DND-41 (cell line): Measurements from ENCODE around the gene STOML1.

ENCODE experiments used
- ATAC-seq: fragments of 200-7000 bp; cut with Tn5 transposase; 3 replicates; pipeline ENCODE4 v1.9.1; 2021; ENCODE audit warnings: low read depth; ENCODE audit not compliant: insufficient read depth
- DNase-seq: peaks from one replicate; pipeline ENCODE4 v3.0.0-alpha.2; 2020
- H2AFZ ChIP-seq: 2 replicates; pipeline ENCODE4 v1.6.0; 2012; ENCODE audit warnings: low read depth, low read length
- H3K27ac ChIP-seq: 2 replicates; pipeline ENCODE4 v1.5.1; 2012; ENCODE audit warnings: low read length, inconsistent platforms
- H3K27me3 ChIP-seq: fragments of 200-600 bp; sonication (generic); 2 replicates; pipeline ENCODE4 v1.6.0; 2012; ENCODE audit warnings: low read length, mild to moderate bottlenecking, inconsistent platforms; ENCODE audit not compliant: insufficient read depth, poor library complexity
- H3K36me3 ChIP-seq: 2 replicates; pipeline ENCODE4 v1.5.1; 2012; ENCODE audit warnings: low read length, inconsistent platforms; ENCODE audit not compliant: insufficient read depth
- H3K4me1 ChIP-seq: 2 replicates; pipeline ENCODE4 v1.5.1; 2012; ENCODE audit warnings: mild to moderate bottlenecking, low read length; ENCODE audit not compliant: insufficient read depth
- H3K4me2 ChIP-seq: 2 replicates; pipeline ENCODE4 v1.6.0; 2012; ENCODE audit warnings: mild to moderate bottlenecking, moderate library complexity, low read length, inconsistent platforms; ENCODE audit not compliant: insufficient read depth
- H3K4me3 ChIP-seq, 2 experiments: fragments of 200-600 bp in 1 of 2; shearing (Covaris generic) in 1 of 2; 2 replicates each; pipeline ENCODE4 v1.5.1; 2012 to 2016; ENCODE audit warnings: inconsistent platforms in 2 of 2, low read length in 2 of 2, mild to moderate bottlenecking in 2 of 2, low read depth in 1 of 2, moderate library complexity in 1 of 2
- H3K79me2 ChIP-seq: 2 replicates; pipeline ENCODE4 v1.6.0; 2012; ENCODE audit warnings: low read length, inconsistent platforms; ENCODE audit not compliant: insufficient read depth
- H3K9ac ChIP-seq: 2 replicates; pipeline ENCODE4 v1.6.0; 2012; ENCODE audit warnings: low read depth, mild to moderate bottlenecking, inconsistent platforms, low read length, moderate library complexity
- H3K9me3 ChIP-seq: 2 replicates; pipeline ENCODE4 v1.5.1; 2012; ENCODE audit warnings: low read length, moderate library complexity, mild to moderate bottlenecking, inconsistent platforms; ENCODE audit not compliant: insufficient read depth, severe bottlenecking
- H4K20me1 ChIP-seq: 2 replicates; pipeline ENCODE4 v1.6.0; 2012; ENCODE audit warnings: low read length; ENCODE audit not compliant: insufficient read depth
- EZH2 ChIP-seq: IDR thresholded peaks from 3 replicates; pipeline ENCODE4 v1.6.1; 2012; ENCODE audit warnings: borderline replicate concordance, low read depth, mild to moderate bottlenecking, moderate library complexity, low read length, inconsistent platforms; ENCODE audit not compliant: severe bottlenecking
- TF ChIP-seq, protein P1 (sequence below): IDR thresholded peaks from 2 replicates; pipeline ENCODE4 v1.5.1; 2012; ENCODE audit warnings: borderline replicate concordance, low read length, moderate library complexity, mild to moderate bottlenecking; ENCODE audit not compliant: poor library complexity, severe bottlenecking; ENCODE audit errors: extremely low read depth

STOML1 gene

DNA sequence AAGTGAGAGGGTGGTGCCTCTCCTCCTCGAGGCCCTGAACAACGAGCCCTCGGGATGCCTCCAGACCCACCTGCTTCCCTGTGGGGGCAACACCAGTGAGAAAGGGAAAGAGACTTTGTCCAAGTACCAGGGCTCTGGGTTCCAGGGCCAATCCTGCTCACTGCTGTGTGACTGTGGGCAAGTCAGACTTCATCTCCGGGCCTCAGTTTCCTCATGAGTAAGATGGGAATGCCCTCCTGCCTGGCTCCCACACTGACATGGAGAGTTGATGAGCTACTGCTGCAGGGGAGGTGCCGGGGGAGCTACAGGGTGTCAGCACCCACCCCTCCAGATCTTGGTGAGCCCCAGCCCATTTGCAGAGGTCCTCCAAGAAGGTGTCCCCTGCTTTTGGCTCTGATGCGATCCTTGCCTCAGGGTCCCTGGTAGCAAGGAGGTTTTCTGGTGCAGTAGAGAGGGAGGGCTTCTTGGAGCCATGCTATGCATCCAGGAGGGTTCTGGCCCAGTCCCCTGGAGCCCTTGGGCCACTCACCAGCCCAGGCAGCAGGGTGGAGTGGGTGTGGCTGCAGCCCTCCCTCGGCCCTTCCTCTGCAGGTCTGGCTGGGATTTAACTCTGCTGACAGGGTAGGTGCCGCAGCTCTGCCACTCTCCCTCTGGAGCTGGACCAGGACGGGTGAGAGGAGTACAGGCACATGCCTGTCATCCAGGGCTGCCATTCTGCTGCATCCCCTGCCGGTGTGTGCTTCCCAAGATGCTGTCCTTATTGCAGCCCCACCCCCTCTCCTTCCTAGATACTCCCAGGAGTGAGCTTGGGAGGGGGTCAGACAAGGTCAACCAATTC is 39.0 kb downstream of the STOML1 start:
- Histone ChIP-seq H3K27me3 (no peaks in the 10 kb centered on the region), H3K4me3 (no peak overlapping the region), H3K4me1 (peaks cover 10% of the 10 kb centered on the region), H3K9me3 (no peaks in the 10 kb centered on the region), H3K79me2 (no peaks in the 10 kb centered on the region), H4K20me1 (no peaks in the 10 kb centered on the region), H3K36me3 (no peaks in the 10 kb centered on the region), H3K9ac (no peak overlapping the region), H3K27ac (no peak overlapping the region), H2AFZ (no peak overlapping the region), H3K4me2 (no peak overlapping the region)
- DNase-seq: no peak
- TF ChIP-seq, protein P1, sequence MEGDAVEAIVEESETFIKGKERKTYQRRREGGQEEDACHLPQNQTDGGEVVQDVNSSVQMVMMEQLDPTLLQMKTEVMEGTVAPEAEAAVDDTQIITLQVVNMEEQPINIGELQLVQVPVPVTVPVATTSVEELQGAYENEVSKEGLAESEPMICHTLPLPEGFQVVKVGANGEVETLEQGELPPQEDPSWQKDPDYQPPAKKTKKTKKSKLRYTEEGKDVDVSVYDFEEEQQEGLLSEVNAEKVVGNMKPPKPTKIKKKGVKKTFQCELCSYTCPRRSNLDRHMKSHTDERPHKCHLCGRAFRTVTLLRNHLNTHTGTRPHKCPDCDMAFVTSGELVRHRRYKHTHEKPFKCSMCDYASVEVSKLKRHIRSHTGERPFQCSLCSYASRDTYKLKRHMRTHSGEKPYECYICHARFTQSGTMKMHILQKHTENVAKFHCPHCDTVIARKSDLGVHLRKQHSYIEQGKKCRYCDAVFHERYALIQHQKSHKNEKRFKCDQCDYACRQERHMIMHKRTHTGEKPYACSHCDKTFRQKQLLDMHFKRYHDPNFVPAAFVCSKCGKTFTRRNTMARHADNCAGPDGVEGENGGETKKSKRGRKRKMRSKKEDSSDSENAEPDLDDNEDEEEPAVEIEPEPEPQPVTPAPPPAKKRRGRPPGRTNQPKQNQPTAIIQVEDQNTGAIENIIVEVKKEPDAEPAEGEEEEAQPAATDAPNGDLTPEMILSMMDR: no peak
- TF ChIP-seq EZH2: no peak
- no peak for ATAC-seq

DNA sequence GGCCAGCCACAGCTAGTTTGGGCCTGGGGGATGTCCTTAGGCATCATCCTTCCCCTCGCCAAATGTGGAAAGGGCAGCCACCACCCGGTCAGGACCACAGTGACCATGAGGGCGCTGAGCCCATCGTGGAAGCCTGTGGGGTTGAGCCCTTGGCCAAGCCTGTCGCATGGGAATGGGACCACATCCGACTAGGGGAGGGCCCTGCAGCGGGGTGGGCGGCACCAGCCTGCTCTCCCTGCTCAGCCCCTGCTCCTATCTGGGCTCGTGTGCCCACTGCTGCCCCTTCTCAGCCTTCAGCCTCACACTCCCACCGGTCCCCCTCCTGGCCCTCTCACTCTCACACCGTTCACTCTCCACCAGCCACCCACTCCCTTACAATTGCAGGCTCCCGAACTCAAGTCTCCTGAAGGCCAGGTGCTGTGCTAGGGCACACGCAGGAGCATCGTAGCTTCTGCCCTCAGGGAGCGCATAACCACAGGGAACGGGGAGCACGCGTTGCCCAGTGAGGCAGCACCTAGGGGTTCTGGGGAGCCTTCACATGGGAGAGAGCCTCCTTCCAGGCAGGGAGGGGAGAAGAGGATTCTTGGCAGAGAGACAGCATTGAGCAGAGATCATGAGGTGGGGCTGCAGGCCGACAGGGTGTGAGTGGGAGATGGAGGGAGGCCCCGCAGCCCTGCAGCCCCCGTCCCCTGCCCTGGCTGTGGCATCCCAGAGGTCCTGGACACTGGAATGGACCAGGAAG is 39.8 kb downstream of the STOML1 start:
- ATAC-seq (no peak), DNase-seq (no peak)
- Histone ChIP-seq H3K79me2 (no peaks in the 10 kb centered on the region), H3K4me3 (no peak overlapping the region), H3K4me2 (no peak overlapping the region), H4K20me1 (no peaks in the 10 kb centered on the region), H3K27ac (no peak overlapping the region), H3K27me3 (no peaks in the 10 kb centered on the region), H3K36me3 (no peaks in the 10 kb centered on the region), H3K9ac (no peak overlapping the region), H3K4me1 (peaks cover 2% of the 10 kb centered on the region; the same call in 1 of the 2 replicates), H3K9me3 (no peaks in the 10 kb centered on the region), H2AFZ (no peak overlapping the region)
- TF ChIP-seq, protein P1: no peak
- no peak for TF ChIP-seq EZH2

DNA sequence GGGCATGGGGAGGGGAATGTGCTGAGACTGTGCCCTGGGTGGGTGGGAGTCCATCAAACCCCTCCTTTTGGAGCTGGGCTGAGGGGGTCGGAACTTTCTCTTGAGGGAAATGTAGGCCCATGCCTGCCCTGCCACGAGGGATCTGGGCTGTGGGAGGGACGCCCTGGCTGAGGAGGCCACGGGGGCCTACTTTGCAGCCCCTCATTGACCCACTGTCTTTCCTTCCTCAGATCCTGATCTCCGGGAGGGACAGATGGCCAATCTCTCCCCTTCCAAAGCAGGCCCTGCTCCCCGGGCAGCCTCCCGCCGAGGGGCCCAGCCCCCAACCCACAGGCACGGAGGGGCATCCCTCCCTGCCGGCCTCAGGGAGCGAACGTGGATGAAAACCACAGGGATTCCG is 40.5 kb downstream of the STOML1 start:
- DNase-seq: no peak
- no peaks in the 10 kb centered on the region for H3K36me3 ChIP-seq
- no peak overlapping the region for H3K27ac ChIP-seq
- H3K79me2 ChIP-seq: no peaks in the 10 kb centered on the region
- no peaks in the 10 kb centered on the region for H4K20me1 ChIP-seq
- H3K4me2 ChIP-seq: no peak overlapping the region
- H3K9me3 ChIP-seq: no peaks in the 10 kb centered on the region
- no peak for ATAC-seq
- H2AFZ ChIP-seq: no peak overlapping the region
- TF ChIP-seq, protein P1: no peak
- TF ChIP-seq EZH2: no peak
- H3K27me3 ChIP-seq: no peaks in the 10 kb centered on the region
- H3K4me3 ChIP-seq: no peak overlapping the region
- H3K9ac ChIP-seq: no peak overlapping the region
- 0 out of 2 replicates have a peak, but pooled peaks cover 2% of the 10 kb centered on the region for H3K4me1 ChIP-seq
